IMR-90 (cell line): ENCODE data around the gene TMEM208. TPM values are rescaled to one million over a fixed set of nuclear protein-coding genes. Genes with fewer than 3 reads are reported as not detected.

Source experiments
- ATAC-seq: fragments of 200-7000 bp; cut with Tn5 transposase; 2 replicates; pipeline ENCODE4 v1.9.1; 2020; ENCODE audit warnings: low read depth, mild to moderate bottlenecking, moderate library complexity
- BruUV-seq: library from RNA; stranded (reverse); fragments of 400-500 nt; replicated peaks from 2 replicates; lab custom pipeline; 2021; lab: Mats Ljungman, UMichigan
- CTCF ChIA-PET: fragments of 300-600 bp; formaldehyde crosslinking; extraction: SDS; loops from one replicate; lab custom pipeline; 2021; ENCODE audit warnings: antibody characterized with exemption; lab: Yijun Ruan, JAX
- POLR2A ChIA-PET: fragments of 300-600 bp; sonication (Branson Sonifier 250); formaldehyde crosslinking; loops from one replicate; lab custom pipeline; 2022; ENCODE audit warnings: antibody characterized with exemption; ENCODE audit not compliant: unreplicated experiment; lab: Charles Lee
- DNase-seq: peaks from one replicate; pipeline ENCODE4 v3.0.0; 2013
- H2AFZ ChIP-seq: replicated peaks from 2 replicates; pipeline ENCODE3; 2013; ENCODE audit warnings: low read length, mild to moderate bottlenecking; ENCODE audit not compliant: poor library complexity
- H2AK5ac ChIP-seq: 2 replicates; pipeline ENCODE4 v1.6.1; 2013; ENCODE audit warnings: low read depth, low read length, inconsistent platforms
- H2AK9ac ChIP-seq: replicated peaks from 2 replicates; pipeline ENCODE3; 2013; ENCODE audit warnings: mild to moderate bottlenecking, low read depth, low read length, moderate library complexity; ENCODE audit not compliant: poor library complexity
- H2BK120ac ChIP-seq: 2 replicates; pipeline ENCODE4 v1.6.1; 2013; ENCODE audit warnings: low read depth, low read length, inconsistent platforms
- H2BK15ac ChIP-seq: 3 replicates; pipeline ENCODE4 v1.6.1; 2013; ENCODE audit warnings: low read depth, low read length, inconsistent platforms
- H2BK20ac ChIP-seq: 2 replicates; pipeline ENCODE4 v1.6.1; 2013; ENCODE audit warnings: low read depth, mild to moderate bottlenecking, inconsistent platforms, low read length, moderate library complexity
- H2BK5ac ChIP-seq: 2 replicates; pipeline ENCODE4 v1.6.1; 2013; ENCODE audit warnings: mild to moderate bottlenecking, low read depth, low read length, inconsistent platforms; ENCODE audit not compliant: poor library complexity, severe bottlenecking
- H3K14ac ChIP-seq: replicated peaks from 2 replicates; pipeline ENCODE4 v1.6.1; 2013; ENCODE audit warnings: low read depth, low read length, inconsistent platforms
- H3K18ac ChIP-seq: 2 replicates; pipeline ENCODE4 v1.6.1; 2013; ENCODE audit warnings: low read depth, low read length, control low read depth
- H3K23ac ChIP-seq: 2 replicates; pipeline ENCODE4 v1.6.1; 2013; ENCODE audit warnings: low read depth, low read length, inconsistent platforms
- H3K27ac ChIP-seq: 2 replicates; pipeline ENCODE4 v1.5.1; 2013; ENCODE audit warnings: mild to moderate bottlenecking, control low read depth, low read length; ENCODE audit not compliant: insufficient read depth
- H3K27me3 ChIP-seq: 2 replicates; pipeline ENCODE4 v1.6.1; 2013; ENCODE audit warnings: low read length; ENCODE audit not compliant: control insufficient read depth, insufficient read depth
- H3K36me3 ChIP-seq: 2 replicates; pipeline ENCODE4 v1.6.1; 2013; ENCODE audit warnings: low read length, mixed read lengths; ENCODE audit not compliant: control insufficient read depth, insufficient read depth
- H3K4ac ChIP-seq: 2 replicates; pipeline ENCODE4 v1.6.1; 2013; ENCODE audit warnings: low read depth, low read length, inconsistent platforms
- H3K4me1 ChIP-seq: 2 replicates; pipeline ENCODE4 v1.6.1; 2013; ENCODE audit warnings: low read length, mixed read lengths; ENCODE audit not compliant: control insufficient read depth, insufficient read depth
- H3K4me2 ChIP-seq: 2 replicates; pipeline ENCODE4 v1.6.1; 2013; ENCODE audit warnings: low read depth, mild to moderate bottlenecking, control low read depth, low read length, moderate library complexity
- H3K4me3 ChIP-seq: 2 replicates; pipeline ENCODE4 v1.5.1; 2013; ENCODE audit warnings: low read depth, mild to moderate bottlenecking, control low read depth, low read length, moderate library complexity; ENCODE audit not compliant: insufficient read depth
- H3K56ac ChIP-seq: 2 replicates; pipeline ENCODE4 v1.6.1; 2013; ENCODE audit warnings: low read length, inconsistent platforms; ENCODE audit not compliant: insufficient read depth; ENCODE audit errors: extremely low read depth
- H3K79me1 ChIP-seq, 2 experiments: 2 replicates each; pipeline ENCODE4 v1.6.1; 2013; ENCODE audit warnings: low read length in 2 of 2, inconsistent platforms in 1 of 2, low read depth in 1 of 2
- H3K9ac ChIP-seq: 2 replicates; pipeline ENCODE4 v1.6.1; 2013; ENCODE audit warnings: low read depth, low read length, control low read depth
- H3K9me1 ChIP-seq: 2 replicates; pipeline ENCODE4 v1.6.1; 2013; ENCODE audit warnings: low read length, inconsistent platforms; ENCODE audit not compliant: insufficient read depth
- H3K9me3 ChIP-seq: 2 replicates; pipeline ENCODE4 v1.6.1; 2013; ENCODE audit warnings: low read length; ENCODE audit not compliant: control insufficient read depth, insufficient read depth
- H4K20me1 ChIP-seq: 2 replicates; pipeline ENCODE4 v1.6.1; 2013; ENCODE audit warnings: low read length, inconsistent platforms; ENCODE audit not compliant: insufficient read depth
- H4K5ac ChIP-seq: 2 replicates; pipeline ENCODE4 v1.6.1; 2013; ENCODE audit warnings: mild to moderate bottlenecking, low read depth, low read length, control low read depth
- H4K8ac ChIP-seq, 2 experiments: 2 replicates each; pipeline ENCODE4 v1.6.1; 2013; ENCODE audit warnings: low read depth in 2 of 2, low read length in 2 of 2, control low read depth in 1 of 2, inconsistent platforms in 1 of 2
- H4K91ac ChIP-seq: 2 replicates; pipeline ENCODE4 v1.6.1; 2013; ENCODE audit warnings: low read depth, low read length, inconsistent platforms; ENCODE audit not compliant: insufficient read depth
- BHLHE40 ChIP-seq: fragments of 150-350 bp; IDR thresholded peaks from 2 replicates; pipeline ENCODE4 v1.6.1; 2016; ENCODE audit warnings: mild to moderate bottlenecking, low read depth, low read length
- CEBPB ChIP-seq: IDR thresholded peaks from 2 replicates; pipeline ENCODE4 v1.6.1; 2012; ENCODE audit warnings: low read depth, low read length, improper control_type of control experiment
- CHD1 ChIP-seq: IDR thresholded peaks from 2 replicates; pipeline ENCODE4 v1.6.1; 2012; ENCODE audit warnings: low read depth, low read length, improper control_type of control experiment
- FOS ChIP-seq: fragments of 150-350 bp; IDR thresholded peaks from 2 replicates; pipeline ENCODE4 v1.6.1; 2016; ENCODE audit warnings: low read depth, low read length
- MAFK ChIP-seq: IDR thresholded peaks from 2 replicates; pipeline ENCODE4 v1.6.1; 2012; ENCODE audit warnings: low read depth, low read length, improper control_type of control experiment
- MAZ ChIP-seq: IDR thresholded peaks from 2 replicates; pipeline ENCODE4 v1.6.1; 2012; ENCODE audit warnings: low read depth, mild to moderate bottlenecking, low read length, improper control_type of control experiment, moderate library complexity, borderline replicate concordance
- MXI1 ChIP-seq: IDR thresholded peaks from 2 replicates; pipeline ENCODE4 v1.6.1; 2012; ENCODE audit warnings: low read depth, mild to moderate bottlenecking, low read length, moderate library complexity, borderline replicate concordance
- NFE2L2 ChIP-seq: fragments of 150-350 bp; IDR thresholded peaks from 2 replicates; pipeline ENCODE4 v1.6.1; 2016; ENCODE audit warnings: low read depth, mild to moderate bottlenecking, low read length
- POLR2A ChIP-seq: IDR thresholded peaks from 2 replicates; pipeline ENCODE4 v1.6.1; 2012; ENCODE audit warnings: mild to moderate bottlenecking, low read depth, low read length
- RAD21 ChIP-seq: IDR thresholded peaks from 2 replicates; pipeline ENCODE4 v1.6.1; 2012; ENCODE audit warnings: low read length, improper control_type of control experiment
- RCOR1 ChIP-seq: IDR thresholded peaks from 2 replicates; pipeline ENCODE4 v1.6.1; 2012; ENCODE audit warnings: mild to moderate bottlenecking, low read length, improper control_type of control experiment; ENCODE audit not compliant: insufficient replicate concordance
- RFX5 ChIP-seq: IDR thresholded peaks from 2 replicates; pipeline ENCODE4 v1.8.0; 2012; ENCODE audit warnings: low read depth, mild to moderate bottlenecking, low read length, moderate library complexity
- SMC3 ChIP-seq: fragments of 150-350 bp; IDR thresholded peaks from 2 replicates; pipeline ENCODE4 v1.6.1; 2016; ENCODE audit warnings: low read depth, mild to moderate bottlenecking, antibody characterized with exemption, low read length, moderate library complexity
- WGBS, 2 experiments: methylation state at CpG; one replicate each; pipeline versions ENCODE4 v1.1.5 to v1.1.7; 2013; ENCODE audit warnings: missing lambda C conversion rate in 2 of 2; ENCODE audit not compliant: insufficient read length in 1 of 2; ENCODE audit errors: extremely low coverage in 2 of 2; 5-methylcytosine and 5-hydroxymethylcytosine counted together
- dilution Hi-C: fragments of 300-500 bp; cut with HindIII; formaldehyde crosslinking; loops from one replicate; pipeline ENCODE4 v1.14.3; 2018; ENCODE audit warnings: low sequenced_read_pairs; ENCODE audit not compliant: unreplicated experiment
- in situ Hi-C: fragments of 300-500 bp; cut with MboI; formaldehyde crosslinking; loops from 3 replicates; pipeline ENCODE4 v1.14.3; 2019; ENCODE audit warnings: low sequenced_read_pairs, inconsistent platforms, mixed read lengths
- intact Hi-C: fragments of 100-400 bp; cut with micrococcal nuclease; formaldehyde crosslinking; loops from 2 replicates; pipeline ENCODE4 v1.10.0; 2022
- polyA plus RNA-seq, 3 experiments: library from polyadenylated mRNA; depleted of rRNA; stranded (reverse); fragments of >200 nt; gene quantifications; 2 replicates each; pipeline ENCODE4 v1.2.3, GENCODE V29; 2012; ENCODE audit warnings: low replicate concordance in 1 of 3
- total RNA-seq: library from RNA; depleted of rRNA; stranded (reverse); fragments of >200 nt; gene quantifications from 2 replicates; pipeline ENCODE4 v1.2.3, GENCODE V29; 2012
- TF ChIP-seq, protein P1 (sequence below): fragments of 150-350 bp; IDR thresholded peaks from 2 replicates; pipeline ENCODE4 v1.6.1; 2016; ENCODE audit warnings: low read depth, mild to moderate bottlenecking, low read length, moderate library complexity, borderline replicate concordance
- TF ChIP-seq, protein P2 (sequence below): fragments of 150-350 bp; IDR thresholded peaks from 2 replicates; pipeline ENCODE4 v1.6.1; 2017; ENCODE audit warnings: mild to moderate bottlenecking, antibody characterized with exemption, low read length, low read depth
- TF ChIP-seq, protein P3 (sequence below): conservative IDR thresholded peaks from 2 replicates; pipeline ENCODE4 v1.5.1; 2012; ENCODE audit warnings: mild to moderate bottlenecking, low read depth, low read length, improper control_type of control experiment

TMEM208 gene
- total and polyA plus RNA-seq, 2 of the 4 experiments (the other 2 are of a cell fraction): 65.6 to 66.5 TPM

DNA sequence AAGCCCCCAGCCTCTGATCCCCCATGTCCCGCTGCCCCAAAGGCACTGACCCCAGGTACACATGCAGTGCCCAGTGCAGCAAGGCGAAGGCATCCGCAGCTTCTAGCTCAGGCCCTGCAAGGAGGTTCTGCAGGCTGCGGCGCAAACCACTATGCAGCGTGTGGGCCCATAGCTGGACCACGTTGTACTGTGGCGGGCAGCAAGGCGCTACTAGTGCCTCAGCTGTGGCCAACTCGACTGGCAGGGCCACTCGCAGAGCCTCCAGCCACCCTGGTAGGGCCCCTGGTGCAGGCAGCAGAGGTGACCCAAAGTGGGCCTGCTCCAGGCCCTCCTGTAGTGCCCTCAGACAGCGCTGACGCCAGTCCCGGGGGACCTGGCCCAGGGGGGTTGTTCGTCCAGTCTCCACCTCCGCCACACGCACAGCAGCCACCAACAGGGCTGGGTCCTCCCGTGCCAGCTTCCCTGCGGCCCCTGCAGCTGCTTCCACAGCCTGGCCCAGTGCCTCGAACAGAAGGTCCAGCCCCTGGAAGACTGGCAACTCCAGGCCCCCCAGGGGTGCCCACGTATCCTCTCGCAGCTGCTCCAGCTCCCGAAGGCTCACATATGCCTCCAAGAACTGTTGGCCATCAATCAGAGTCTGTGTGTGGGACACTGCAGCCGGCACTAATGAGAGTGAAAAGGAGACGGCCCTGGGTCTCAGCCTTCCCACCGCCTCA lies 39.6 kb upstream of the TMEM208 start:
- Histone ChIP-seq H2BK15ac (no peak overlapping the region), H3K27ac (no peak overlapping the region), H3K27me3 (no peaks in the 10 kb centered on the region), H3K4me2 (no peak overlapping the region), H2AK9ac (peak overlapping the region; percentile 29), H3K9me3 (no peaks in the 10 kb centered on the region), H3K79me1 (peaks cover 11 to 19% of the 10 kb centered on the region in 2 experiments), H3K9ac (no peak overlapping the region), H3K9me1 (peaks cover 19% of the 10 kb centered on the region), H3K36me3 (no peaks in the 10 kb centered on the region), H3K56ac (no peak overlapping the region), H3K23ac (no peak overlapping the region), H3K4me3 (no peak overlapping the region), H4K20me1 (peaks cover 6% of the 10 kb centered on the region), H3K4ac (no peak overlapping the region), H4K91ac (no peak overlapping the region), H2BK120ac (no peak overlapping the region), H4K5ac (no peak overlapping the region), H2AFZ (no peak overlapping the region), H2BK5ac (no peak overlapping the region), H2BK20ac (no peak overlapping the region), H2AK5ac (no peak overlapping the region), H3K18ac (no peak overlapping the region), H4K8ac (no peak overlapping the region), H3K14ac (no peak overlapping the region), H3K4me1 (peaks cover 13% of the 10 kb centered on the region)
- CTCF ChIA-PET: no interaction called here
- in situ Hi-C loops: no loop called here
- ATAC-seq (no peak), DNase-seq (no peak)
- WGBS, 2 experiments: 75% methylated on average over 12 of the region's 26 CpGs; no CpG with 5 or more reads in 1 of the 2 experiments
- intact Hi-C loops: loop anchor here (10.0 kb wide), 1 partner anchor 173 kb away; no protein-coding TSS in a partner anchor
- BruUV-seq: no TSS peak
- POLR2A ChIA-PET: no interaction called here
- TF ChIP-seq, protein P1, sequence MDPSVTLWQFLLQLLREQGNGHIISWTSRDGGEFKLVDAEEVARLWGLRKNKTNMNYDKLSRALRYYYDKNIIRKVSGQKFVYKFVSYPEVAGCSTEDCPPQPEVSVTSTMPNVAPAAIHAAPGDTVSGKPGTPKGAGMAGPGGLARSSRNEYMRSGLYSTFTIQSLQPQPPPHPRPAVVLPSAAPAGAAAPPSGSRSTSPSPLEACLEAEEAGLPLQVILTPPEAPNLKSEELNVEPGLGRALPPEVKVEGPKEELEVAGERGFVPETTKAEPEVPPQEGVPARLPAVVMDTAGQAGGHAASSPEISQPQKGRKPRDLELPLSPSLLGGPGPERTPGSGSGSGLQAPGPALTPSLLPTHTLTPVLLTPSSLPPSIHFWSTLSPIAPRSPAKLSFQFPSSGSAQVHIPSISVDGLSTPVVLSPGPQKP: no peak
- TF ChIP-seq FOS: no peak
- no peak for TF ChIP-seq RCOR1
- TF ChIP-seq RFX5: no peak
- TF ChIP-seq CEBPB: no peak
- TF ChIP-seq SMC3: no peak
- TF ChIP-seq MAZ: no peak
- no peak for TF ChIP-seq MAFK
- TF ChIP-seq MXI1: no peak
- TF ChIP-seq, protein P2, sequence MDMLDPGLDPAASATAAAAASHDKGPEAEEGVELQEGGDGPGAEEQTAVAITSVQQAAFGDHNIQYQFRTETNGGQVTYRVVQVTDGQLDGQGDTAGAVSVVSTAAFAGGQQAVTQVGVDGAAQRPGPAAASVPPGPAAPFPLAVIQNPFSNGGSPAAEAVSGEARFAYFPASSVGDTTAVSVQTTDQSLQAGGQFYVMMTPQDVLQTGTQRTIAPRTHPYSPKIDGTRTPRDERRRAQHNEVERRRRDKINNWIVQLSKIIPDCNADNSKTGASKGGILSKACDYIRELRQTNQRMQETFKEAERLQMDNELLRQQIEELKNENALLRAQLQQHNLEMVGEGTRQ: no peak
- no peak for TF ChIP-seq POLR2A
- TF ChIP-seq RAD21: no peak
- no peak for TF ChIP-seq CHD1
- TF ChIP-seq BHLHE40: no peak
- TF ChIP-seq, protein P3, sequence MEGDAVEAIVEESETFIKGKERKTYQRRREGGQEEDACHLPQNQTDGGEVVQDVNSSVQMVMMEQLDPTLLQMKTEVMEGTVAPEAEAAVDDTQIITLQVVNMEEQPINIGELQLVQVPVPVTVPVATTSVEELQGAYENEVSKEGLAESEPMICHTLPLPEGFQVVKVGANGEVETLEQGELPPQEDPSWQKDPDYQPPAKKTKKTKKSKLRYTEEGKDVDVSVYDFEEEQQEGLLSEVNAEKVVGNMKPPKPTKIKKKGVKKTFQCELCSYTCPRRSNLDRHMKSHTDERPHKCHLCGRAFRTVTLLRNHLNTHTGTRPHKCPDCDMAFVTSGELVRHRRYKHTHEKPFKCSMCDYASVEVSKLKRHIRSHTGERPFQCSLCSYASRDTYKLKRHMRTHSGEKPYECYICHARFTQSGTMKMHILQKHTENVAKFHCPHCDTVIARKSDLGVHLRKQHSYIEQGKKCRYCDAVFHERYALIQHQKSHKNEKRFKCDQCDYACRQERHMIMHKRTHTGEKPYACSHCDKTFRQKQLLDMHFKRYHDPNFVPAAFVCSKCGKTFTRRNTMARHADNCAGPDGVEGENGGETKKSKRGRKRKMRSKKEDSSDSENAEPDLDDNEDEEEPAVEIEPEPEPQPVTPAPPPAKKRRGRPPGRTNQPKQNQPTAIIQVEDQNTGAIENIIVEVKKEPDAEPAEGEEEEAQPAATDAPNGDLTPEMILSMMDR: no peak
- no peak for TF ChIP-seq NFE2L2
- dilution Hi-C loops: no loop called here
